Neural cell (in vitro differentiated cells): Measurements from ENCODE around the gene AP5Z1. TPM values are rescaled to one million over a fixed set of nuclear protein-coding genes. Genes with fewer than 3 reads are reported as not detected.
A peak's percentile ranks its signal among the peaks of the same experiment; 100 is the strongest.

Source experiments
- H2AFZ ChIP-seq: fragments of 200-600, 300-800 bp; sonication (generic), shearing (Covaris generic); 2 replicates; pipeline ENCODE4 v1.6.0; 2014; ENCODE audit warnings: low read depth, mild to moderate bottlenecking, antibody characterized with exemption, low read length, moderate library complexity
- H3F3A ChIP-seq: fragments of 200-600 bp; shearing (Covaris generic); 2 replicates; pipeline ENCODE4 v1.6.1; 2016; ENCODE audit warnings: mild to moderate bottlenecking, moderate library complexity, mixed read lengths, antibody characterized with exemption, low read length; ENCODE audit not compliant: insufficient read depth, poor library complexity, severe bottlenecking
- H3K27ac ChIP-seq: fragments of 200-600, 300-800 bp; sonication (generic), shearing (Covaris generic); 2 replicates; pipeline ENCODE4 v1.5.1; 2014; ENCODE audit warnings: mild to moderate bottlenecking, low read length, moderate library complexity
- H3K27me3 ChIP-seq: fragments of 300-800, 200-600 bp; sonication (generic), shearing (Covaris generic); 2 replicates; pipeline ENCODE4 v1.6.0; 2014; ENCODE audit warnings: mild to moderate bottlenecking, low read depth, low read length, moderate library complexity; ENCODE audit not compliant: insufficient read depth
- H3K36me3 ChIP-seq: fragments of 300-800, 200-600 bp; sonication (generic), shearing (Covaris generic); 2 replicates; pipeline ENCODE4 v1.5.1; 2014; ENCODE audit warnings: mild to moderate bottlenecking, antibody characterized with exemption, low read length, moderate library complexity; ENCODE audit not compliant: insufficient read depth
- H3K4me2 ChIP-seq: fragments of 300-800, 200-600 bp; sonication (generic), shearing (Covaris generic); 2 replicates; pipeline ENCODE4 v1.6.0; 2014; ENCODE audit warnings: mild to moderate bottlenecking, low read length
- H3K4me3 ChIP-seq: fragments of 300-800, 200-600 bp; sonication (generic), shearing (Covaris generic); 2 replicates; pipeline ENCODE4 v1.5.1; 2014; ENCODE audit warnings: mild to moderate bottlenecking, low read length, moderate library complexity
- H3K79me2 ChIP-seq: fragments of 200-600 bp; shearing (Covaris generic); replicated peaks from 2 replicates; pipeline ENCODE4 v1.6.0; 2014; ENCODE audit warnings: mild to moderate bottlenecking, low read length, moderate library complexity; ENCODE audit not compliant: insufficient read depth
- H3K9ac ChIP-seq: fragments of 300-800, 200-600 bp; sonication (generic), shearing (Covaris generic); 2 replicates; pipeline ENCODE4 v1.6.1; 2016; ENCODE audit warnings: mild to moderate bottlenecking, low read length, mixed read lengths
- H3K9me2 ChIP-seq: fragments of 200-600 bp; shearing (Covaris generic); 2 replicates; pipeline ENCODE4 v1.6.1; 2016; ENCODE audit warnings: mild to moderate bottlenecking, low read length, mixed read lengths; ENCODE audit not compliant: insufficient read depth
- H3K9me3 ChIP-seq: fragments of 200-600, 300-800 bp; sonication (generic), shearing (Covaris generic); 2 replicates; pipeline ENCODE4 v1.6.1; 2016; ENCODE audit warnings: mild to moderate bottlenecking, mixed run types, low read length, moderate library complexity, mixed read lengths
- H4K20me1 ChIP-seq: fragments of 200-600 bp; shearing (Covaris generic); 2 replicates; pipeline ENCODE4 v1.6.1; 2016; ENCODE audit warnings: mild to moderate bottlenecking, mixed run types; ENCODE audit not compliant: insufficient read depth
- CTCF ChIP-seq: fragments of 450-650 bp; IDR thresholded peaks from 2 replicates; pipeline ENCODE4 v1.5.1; 2014; ENCODE audit warnings: antibody characterized with exemption, mild to moderate bottlenecking, moderate library complexity; ENCODE audit not compliant: poor library complexity, severe bottlenecking
- EP300 ChIP-seq: fragments of 450-650 bp; conservative IDR thresholded peaks from 2 replicates; pipeline ENCODE4 v1.6.1; 2014; ENCODE audit warnings: antibody characterized with exemption, mild to moderate bottlenecking, moderate library complexity; ENCODE audit not compliant: poor library complexity, severe bottlenecking
- EZH2 ChIP-seq: fragments of 200-600, 300-800 bp; shearing (Covaris generic), sonication (generic); IDR thresholded peaks from 2 replicates; pipeline ENCODE4 v1.6.1; 2014; ENCODE audit warnings: antibody characterized with exemption, low read length, borderline replicate concordance, mild to moderate bottlenecking; ENCODE audit not compliant: insufficient read depth, poor library complexity, severe bottlenecking
- MXI1 ChIP-seq: fragments of 450-650 bp; conservative IDR thresholded peaks from 2 replicates; pipeline ENCODE4 v1.6.1; 2014; ENCODE audit warnings: antibody characterized with exemption, mild to moderate bottlenecking; ENCODE audit not compliant: poor library complexity, severe bottlenecking
- POLR2AphosphoS5 ChIP-seq: IDR thresholded peaks from 2 replicates; pipeline ENCODE4 v1.6.1; 2012
- RAD21 ChIP-seq: fragments of 450-650 bp; conservative IDR thresholded peaks from 2 replicates; pipeline ENCODE4 v1.6.1; 2014; ENCODE audit warnings: antibody characterized with exemption, mild to moderate bottlenecking, moderate library complexity
- REST ChIP-seq: IDR thresholded peaks from 2 replicates; pipeline ENCODE4 v1.6.1; 2012; ENCODE audit warnings: borderline replicate concordance
- SMC3 ChIP-seq: fragments of 450-650 bp; conservative IDR thresholded peaks from 2 replicates; pipeline ENCODE4 v1.6.1; 2014; ENCODE audit warnings: antibody characterized with exemption, mild to moderate bottlenecking, moderate library complexity; ENCODE audit not compliant: poor library complexity
- TAF1 ChIP-seq: IDR thresholded peaks from 2 replicates; pipeline ENCODE4 v1.6.1; 2012; ENCODE audit warnings: low read depth
- polyA minus RNA-seq: library from RNA; depleted of rRNA, polyadenylated mRNA; stranded (reverse); fragments of >200 nt; gene quantifications from 2 replicates; pipeline ENCODE4 v1.2.3, GENCODE V29; 2014
- polyA plus RNA-seq: library from polyadenylated mRNA; depleted of rRNA; stranded (reverse); fragments of >200 nt; gene quantifications from 2 replicates; pipeline ENCODE4 v1.2.3, GENCODE V29; 2014

AP5Z1 gene
- polyA plus RNA-seq = 36.9 and 44.4 TPM in 2 replicates
- 22.9 and 30.9 TPM in 2 replicates for polyA minus RNA-seq

- H3K9me3 ChIP-seq = no peaks in the 10 kb centered on the region
- peaks cover 21% of the 10 kb centered on the region for H3K79me2 ChIP-seq
- H4K20me1 ChIP-seq = no peaks in the 10 kb centered on the region
- H3K27me3 ChIP-seq = no peaks in the 10 kb centered on the region
- H3K27ac ChIP-seq = peak within 1 kb of the TSS; percentile 75
- H2AFZ ChIP-seq = peak within 1 kb of the TSS; percentile 100
- no peaks in the 10 kb centered on the region for H3F3A ChIP-seq
- H3K36me3 ChIP-seq = no peaks in the 10 kb centered on the region
- no peaks in the 10 kb centered on the region for H3K9me2 ChIP-seq
- peak within 1 kb of the TSS; percentile 99 for H3K4me3 ChIP-seq
- peak within 1 kb of the TSS; percentile 78 for H3K9ac ChIP-seq
- H3K4me2 ChIP-seq = peak within 1 kb of the TSS; percentile 96
- TF ChIP-seq MXI1 = peak; percentile 92
- TF ChIP-seq EP300 = peak; percentile 52
- no peak for TF ChIP-seq EZH2
- TF ChIP-seq POLR2AphosphoS5 = peak; percentile 90
- TF ChIP-seq RAD21 = peak; percentile 48
- peak; percentile 47 for TF ChIP-seq SMC3
- no peak for TF ChIP-seq REST
- peak; percentile 46 for TF ChIP-seq TAF1
- peak; percentile 28 for TF ChIP-seq CTCF
These were observed at the start of gene AP5Z1 for GRCh38 chr7:4775250-4775847. TSS of gene AP5Z1 (plus strand) at chr7:4775623. CDS start at chr7:4775716, 93 bp downstream.

- H4K20me1 ChIP-seq = no peaks in the 10 kb centered on the region
- no peak overlapping the region for H3K27ac ChIP-seq
- H3K4me3 ChIP-seq = no peak overlapping the region
- no peaks in the 10 kb centered on the region for H3F3A ChIP-seq
- no peaks in the 10 kb centered on the region for H3K79me2 ChIP-seq
- no peak overlapping the region for H3K4me2 ChIP-seq
- H2AFZ ChIP-seq = no peak overlapping the region
- H3K36me3 ChIP-seq = no peaks in the 10 kb centered on the region
- TF ChIP-seq POLR2AphosphoS5 = no peak
- no peak for TF ChIP-seq EP300
- no peak for TF ChIP-seq CTCF
- TF ChIP-seq TAF1 = no peak
- no peak for TF ChIP-seq SMC3
- no peak for TF ChIP-seq RAD21
- TF ChIP-seq REST = no peak
- no peak for TF ChIP-seq EZH2
- TF ChIP-seq MXI1 = no peak
- no peaks in the 10 kb centered on the region for H3K9me3 ChIP-seq
- no peak overlapping the region for H3K9ac ChIP-seq
- H3K9me2 ChIP-seq = no peaks in the 10 kb centered on the region
- H3K27me3 ChIP-seq = no peaks in the 10 kb centered on the region
These were observed 49.5 kb upstream of the AP5Z1 start for GRCh38 chr7:4725850-4726450.
